ENCODE measurements around the gene WAS. TPM values are rescaled to one million over a fixed set of nuclear protein-coding genes. Genes with fewer than 3 reads are reported as not detected.

The WAS gene
- total RNA-seq, 1 experiment from 2014 or later, result 0.79 TPM

DNA sequence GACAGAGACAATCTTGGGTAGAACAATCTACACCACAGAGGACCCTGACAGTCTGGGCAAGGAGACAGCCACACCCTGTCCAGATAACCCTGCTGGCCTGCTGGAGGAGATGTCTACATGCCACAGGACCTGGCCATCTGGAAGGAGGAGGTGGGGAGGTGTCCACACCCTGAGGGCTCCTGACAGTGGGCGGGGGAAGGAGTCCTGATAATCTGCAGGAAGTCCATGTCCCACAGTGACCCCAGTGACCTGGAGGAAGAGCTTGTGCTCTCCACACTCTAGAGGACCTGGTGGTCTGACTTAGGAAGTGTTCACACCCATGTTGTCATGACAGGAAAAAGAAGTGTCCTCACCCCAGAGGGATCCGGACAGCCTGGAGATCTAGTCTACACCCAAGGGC, 18.4 kb downstream of the WAS start (continued):
- no peak for TF ChIP-seq JUN (CRISPR knock-in tag; IDR thresholded peaks at IDR 0.05)

DNA sequence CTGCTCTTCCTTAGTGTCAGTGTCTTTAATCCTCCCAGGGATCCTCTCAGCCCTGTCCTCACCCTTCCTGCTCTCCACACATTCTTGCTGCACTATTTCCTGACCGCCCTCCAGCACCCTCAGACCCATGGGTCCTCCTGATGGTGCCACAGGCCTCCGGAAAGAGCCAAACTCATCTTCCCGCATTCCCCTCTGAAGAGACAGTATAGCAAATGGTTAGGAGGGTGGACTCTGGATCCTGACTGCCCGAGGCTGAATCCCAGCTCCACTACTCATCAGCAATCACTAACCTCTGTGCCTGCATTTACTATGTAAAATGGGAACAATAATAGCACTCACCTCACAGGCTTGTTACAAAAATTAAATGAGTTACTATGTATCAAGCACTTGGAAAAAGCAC, 19.1 kb downstream of the WAS start:
- ChIA-PET CTCF (no interaction called here), POLR2A (interaction anchor here (2.0 kb wide), 1 partner anchor 26 kb away, joined by 5 read pairs; no protein-coding TSS in a partner anchor)
- Mint-ChIP-seq H3K36me3 (peaks cover 29% of the 10 kb centered on the region), H3K9me3 (no peaks in the 10 kb centered on the region), H3K4me1 (peaks cover 19% of the 10 kb centered on the region), H3K27me3 (ENCODE audit: low read depth) (no peaks in the 10 kb centered on the region), H3K4me3 (no peak overlapping the region), H3K27ac (no peak overlapping the region)
- ATAC-seq (no peak), DNase-seq (ENCODE audit: low spot score) (no peak)
- no peak for TF ChIP-seq HMGXB4 (CRISPR knock-in tag; IDR thresholded peaks at IDR 0.05)
- TF ChIP-seq, protein P1, sequence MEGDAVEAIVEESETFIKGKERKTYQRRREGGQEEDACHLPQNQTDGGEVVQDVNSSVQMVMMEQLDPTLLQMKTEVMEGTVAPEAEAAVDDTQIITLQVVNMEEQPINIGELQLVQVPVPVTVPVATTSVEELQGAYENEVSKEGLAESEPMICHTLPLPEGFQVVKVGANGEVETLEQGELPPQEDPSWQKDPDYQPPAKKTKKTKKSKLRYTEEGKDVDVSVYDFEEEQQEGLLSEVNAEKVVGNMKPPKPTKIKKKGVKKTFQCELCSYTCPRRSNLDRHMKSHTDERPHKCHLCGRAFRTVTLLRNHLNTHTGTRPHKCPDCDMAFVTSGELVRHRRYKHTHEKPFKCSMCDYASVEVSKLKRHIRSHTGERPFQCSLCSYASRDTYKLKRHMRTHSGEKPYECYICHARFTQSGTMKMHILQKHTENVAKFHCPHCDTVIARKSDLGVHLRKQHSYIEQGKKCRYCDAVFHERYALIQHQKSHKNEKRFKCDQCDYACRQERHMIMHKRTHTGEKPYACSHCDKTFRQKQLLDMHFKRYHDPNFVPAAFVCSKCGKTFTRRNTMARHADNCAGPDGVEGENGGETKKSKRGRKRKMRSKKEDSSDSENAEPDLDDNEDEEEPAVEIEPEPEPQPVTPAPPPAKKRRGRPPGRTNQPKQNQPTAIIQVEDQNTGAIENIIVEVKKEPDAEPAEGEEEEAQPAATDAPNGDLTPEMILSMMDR (IDR thresholded peaks at IDR 0.05), result no peak
- TF ChIP-seq, protein P2, sequence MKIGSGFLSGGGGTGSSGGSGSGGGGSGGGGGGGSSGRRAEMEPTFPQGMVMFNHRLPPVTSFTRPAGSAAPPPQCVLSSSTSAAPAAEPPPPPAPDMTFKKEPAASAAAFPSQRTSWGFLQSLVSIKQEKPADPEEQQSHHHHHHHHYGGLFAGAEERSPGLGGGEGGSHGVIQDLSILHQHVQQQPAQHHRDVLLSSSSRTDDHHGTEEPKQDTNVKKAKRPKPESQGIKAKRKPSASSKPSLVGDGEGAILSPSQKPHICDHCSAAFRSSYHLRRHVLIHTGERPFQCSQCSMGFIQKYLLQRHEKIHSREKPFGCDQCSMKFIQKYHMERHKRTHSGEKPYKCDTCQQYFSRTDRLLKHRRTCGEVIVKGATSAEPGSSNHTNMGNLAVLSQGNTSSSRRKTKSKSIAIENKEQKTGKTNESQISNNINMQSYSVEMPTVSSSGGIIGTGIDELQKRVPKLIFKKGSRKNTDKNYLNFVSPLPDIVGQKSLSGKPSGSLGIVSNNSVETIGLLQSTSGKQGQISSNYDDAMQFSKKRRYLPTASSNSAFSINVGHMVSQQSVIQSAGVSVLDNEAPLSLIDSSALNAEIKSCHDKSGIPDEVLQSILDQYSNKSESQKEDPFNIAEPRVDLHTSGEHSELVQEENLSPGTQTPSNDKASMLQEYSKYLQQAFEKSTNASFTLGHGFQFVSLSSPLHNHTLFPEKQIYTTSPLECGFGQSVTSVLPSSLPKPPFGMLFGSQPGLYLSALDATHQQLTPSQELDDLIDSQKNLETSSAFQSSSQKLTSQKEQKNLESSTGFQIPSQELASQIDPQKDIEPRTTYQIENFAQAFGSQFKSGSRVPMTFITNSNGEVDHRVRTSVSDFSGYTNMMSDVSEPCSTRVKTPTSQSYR (CRISPR knock-in tag; IDR thresholded peaks at IDR 0.05), result no peak
- TF ChIP-seq, protein P3, sequence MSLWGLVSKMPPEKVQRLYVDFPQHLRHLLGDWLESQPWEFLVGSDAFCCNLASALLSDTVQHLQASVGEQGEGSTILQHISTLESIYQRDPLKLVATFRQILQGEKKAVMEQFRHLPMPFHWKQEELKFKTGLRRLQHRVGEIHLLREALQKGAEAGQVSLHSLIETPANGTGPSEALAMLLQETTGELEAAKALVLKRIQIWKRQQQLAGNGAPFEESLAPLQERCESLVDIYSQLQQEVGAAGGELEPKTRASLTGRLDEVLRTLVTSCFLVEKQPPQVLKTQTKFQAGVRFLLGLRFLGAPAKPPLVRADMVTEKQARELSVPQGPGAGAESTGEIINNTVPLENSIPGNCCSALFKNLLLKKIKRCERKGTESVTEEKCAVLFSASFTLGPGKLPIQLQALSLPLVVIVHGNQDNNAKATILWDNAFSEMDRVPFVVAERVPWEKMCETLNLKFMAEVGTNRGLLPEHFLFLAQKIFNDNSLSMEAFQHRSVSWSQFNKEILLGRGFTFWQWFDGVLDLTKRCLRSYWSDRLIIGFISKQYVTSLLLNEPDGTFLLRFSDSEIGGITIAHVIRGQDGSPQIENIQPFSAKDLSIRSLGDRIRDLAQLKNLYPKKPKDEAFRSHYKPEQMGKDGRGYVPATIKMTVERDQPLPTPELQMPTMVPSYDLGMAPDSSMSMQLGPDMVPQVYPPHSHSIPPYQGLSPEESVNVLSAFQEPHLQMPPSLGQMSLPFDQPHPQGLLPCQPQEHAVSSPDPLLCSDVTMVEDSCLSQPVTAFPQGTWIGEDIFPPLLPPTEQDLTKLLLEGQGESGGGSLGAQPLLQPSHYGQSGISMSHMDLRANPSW (CRISPR knock-in tag; conservative IDR thresholded peaks at IDR 0.05; ENCODE audit: low read depth), result no peak
- TF ChIP-seq ELF4 (CRISPR knock-in tag; IDR thresholded peaks at IDR 0.05; ENCODE audit: low read depth), result no peak
- TF ChIP-seq ZNF317 (CRISPR knock-in tag; IDR thresholded peaks at IDR 0.05; ENCODE audit: borderline replicate concordance, low read depth), result no peak
- no peak for TF ChIP-seq FOXP1 (CRISPR knock-in tag; IDR thresholded peaks at IDR 0.05; ENCODE audit: borderline replicate concordance)
- TF ChIP-seq FOXP4 (CRISPR knock-in tag; IDR thresholded peaks at IDR 0.05), result no peak
- TF ChIP-seq, protein P4, sequence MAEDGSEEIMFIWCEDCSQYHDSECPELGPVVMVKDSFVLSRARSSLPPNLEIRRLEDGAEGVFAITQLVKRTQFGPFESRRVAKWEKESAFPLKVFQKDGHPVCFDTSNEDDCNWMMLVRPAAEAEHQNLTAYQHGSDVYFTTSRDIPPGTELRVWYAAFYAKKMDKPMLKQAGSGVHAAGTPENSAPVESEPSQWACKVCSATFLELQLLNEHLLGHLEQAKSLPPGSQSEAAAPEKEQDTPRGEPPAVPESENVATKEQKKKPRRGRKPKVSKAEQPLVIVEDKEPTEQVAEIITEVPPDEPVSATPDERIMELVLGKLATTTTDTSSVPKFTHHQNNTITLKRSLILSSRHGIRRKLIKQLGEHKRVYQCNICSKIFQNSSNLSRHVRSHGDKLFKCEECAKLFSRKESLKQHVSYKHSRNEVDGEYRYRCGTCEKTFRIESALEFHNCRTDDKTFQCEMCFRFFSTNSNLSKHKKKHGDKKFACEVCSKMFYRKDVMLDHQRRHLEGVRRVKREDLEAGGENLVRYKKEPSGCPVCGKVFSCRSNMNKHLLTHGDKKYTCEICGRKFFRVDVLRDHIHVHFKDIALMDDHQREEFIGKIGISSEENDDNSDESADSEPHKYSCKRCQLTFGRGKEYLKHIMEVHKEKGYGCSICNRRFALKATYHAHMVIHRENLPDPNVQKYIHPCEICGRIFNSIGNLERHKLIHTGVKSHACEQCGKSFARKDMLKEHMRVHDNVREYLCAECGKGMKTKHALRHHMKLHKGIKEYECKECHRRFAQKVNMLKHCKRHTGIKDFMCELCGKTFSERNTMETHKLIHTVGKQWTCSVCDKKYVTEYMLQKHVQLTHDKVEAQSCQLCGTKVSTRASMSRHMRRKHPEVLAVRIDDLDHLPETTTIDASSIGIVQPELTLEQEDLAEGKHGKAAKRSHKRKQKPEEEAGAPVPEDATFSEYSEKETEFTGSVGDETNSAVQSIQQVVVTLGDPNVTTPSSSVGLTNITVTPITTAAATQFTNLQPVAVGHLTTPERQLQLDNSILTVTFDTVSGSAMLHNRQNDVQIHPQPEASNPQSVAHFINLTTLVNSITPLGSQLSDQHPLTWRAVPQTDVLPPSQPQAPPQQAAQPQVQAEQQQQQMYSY (CRISPR knock-in tag; IDR thresholded peaks at IDR 0.05), result no peak
- TF ChIP-seq GTF2I (CRISPR knock-in tag; conservative IDR thresholded peaks at IDR 0.05), result no peak
- TF ChIP-seq ETV6 (CRISPR knock-in tag; IDR thresholded peaks at IDR 0.05), result no peak
- TF ChIP-seq ZNF232 (CRISPR knock-in tag; IDR thresholded peaks at IDR 0.05), result no peak
- TF ChIP-seq ZNF423 (CRISPR knock-in tag; IDR thresholded peaks at IDR 0.05), result no peak
- TF ChIP-seq, protein P5, sequence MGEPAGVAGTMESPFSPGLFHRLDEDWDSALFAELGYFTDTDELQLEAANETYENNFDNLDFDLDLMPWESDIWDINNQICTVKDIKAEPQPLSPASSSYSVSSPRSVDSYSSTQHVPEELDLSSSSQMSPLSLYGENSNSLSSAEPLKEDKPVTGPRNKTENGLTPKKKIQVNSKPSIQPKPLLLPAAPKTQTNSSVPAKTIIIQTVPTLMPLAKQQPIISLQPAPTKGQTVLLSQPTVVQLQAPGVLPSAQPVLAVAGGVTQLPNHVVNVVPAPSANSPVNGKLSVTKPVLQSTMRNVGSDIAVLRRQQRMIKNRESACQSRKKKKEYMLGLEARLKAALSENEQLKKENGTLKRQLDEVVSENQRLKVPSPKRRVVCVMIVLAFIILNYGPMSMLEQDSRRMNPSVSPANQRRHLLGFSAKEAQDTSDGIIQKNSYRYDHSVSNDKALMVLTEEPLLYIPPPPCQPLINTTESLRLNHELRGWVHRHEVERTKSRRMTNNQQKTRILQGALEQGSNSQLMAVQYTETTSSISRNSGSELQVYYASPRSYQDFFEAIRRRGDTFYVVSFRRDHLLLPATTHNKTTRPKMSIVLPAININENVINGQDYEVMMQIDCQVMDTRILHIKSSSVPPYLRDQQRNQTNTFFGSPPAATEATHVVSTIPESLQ (CRISPR knock-in tag; IDR thresholded peaks at IDR 0.05), result no peak
- TF ChIP-seq TEAD4 (CRISPR knock-in tag; IDR thresholded peaks at IDR 0.05), result no peak

All from WTC11 (cell line).